ENCODE results near the gene SPPL3.
A peak's percentile ranks its signal among the peaks of the same experiment; 100 is the strongest.
"Not testable (repeated sequence)": the region's sequence is repeated elsewhere in the genome, so short reads cannot be mapped to it uniquely, and the experiment has no call there.

Gene SPPL3

DNA sequence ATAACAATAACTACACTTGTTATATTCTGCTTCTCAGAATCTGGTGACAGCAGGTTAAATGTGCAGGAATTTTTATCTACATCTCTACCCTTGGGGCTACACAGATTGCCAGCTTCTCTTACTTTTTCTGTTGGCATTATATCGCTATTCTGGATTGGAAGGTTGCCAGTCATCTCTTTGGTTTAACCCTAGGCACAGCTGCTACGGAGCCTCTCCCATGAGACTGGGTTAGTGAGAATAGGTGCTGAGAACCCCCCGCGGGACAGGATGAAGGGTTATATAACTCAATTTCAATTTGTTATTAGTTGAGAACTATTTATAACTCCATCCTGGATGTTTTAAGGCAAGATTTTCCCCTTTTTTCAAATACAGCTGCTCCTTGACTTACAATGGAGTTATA, 105.5 kb downstream of the SPPL3 start:
- Mint-ChIP-seq H3K4me1 (peaks cover 31% of the 10 kb centered on the region), H3K36me3 (peaks cover 30% of the 10 kb centered on the region), H3K27ac (no peak overlapping the region)

DNA sequence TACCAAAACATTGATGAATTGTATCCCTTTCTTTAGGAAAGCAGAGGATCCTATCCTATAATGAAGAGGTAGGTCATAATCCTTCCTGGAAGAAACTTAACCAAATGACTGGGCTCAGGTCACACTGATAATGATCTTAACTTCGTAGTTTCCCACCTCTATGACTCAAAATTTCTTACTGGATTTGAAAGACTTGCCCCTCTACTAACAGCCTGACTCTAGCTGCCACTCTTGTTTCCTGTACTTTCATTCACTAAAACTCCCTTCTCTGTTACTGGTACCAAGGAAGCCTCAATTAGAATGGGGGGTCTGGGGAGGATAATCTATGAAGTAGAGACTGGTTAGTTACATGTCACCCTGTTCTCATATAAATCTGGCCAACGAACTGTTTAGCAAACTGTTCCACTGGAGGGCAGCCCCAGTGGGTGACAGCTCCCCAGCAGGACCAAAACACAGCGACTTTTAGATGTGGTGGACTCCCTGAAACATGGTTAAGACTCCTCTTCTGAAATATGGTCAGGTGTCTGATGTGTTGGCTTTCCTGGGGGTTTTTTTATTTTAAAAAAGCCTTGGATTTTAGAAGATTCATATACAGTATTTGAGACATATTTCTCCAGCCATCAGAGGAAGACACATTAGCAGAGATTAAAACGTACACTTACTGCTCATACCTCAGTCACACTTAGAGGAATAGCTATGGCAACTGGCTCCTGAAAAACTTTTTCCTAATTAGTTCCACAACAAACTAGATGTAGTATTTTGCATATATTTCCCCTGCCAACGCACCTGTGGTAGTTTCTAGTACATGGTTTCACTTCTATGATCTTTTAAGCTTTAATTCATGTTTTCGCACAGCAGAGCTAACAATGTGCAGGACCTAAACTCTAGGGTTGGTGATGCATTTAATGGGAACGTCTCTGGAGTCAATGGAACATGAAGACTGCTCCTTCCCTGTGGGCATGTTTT, 106.2 kb downstream of the SPPL3 start:
- ATAC-seq (ENCODE audit: low read depth), result peak; percentile 59
- peaks cover 28% of the 10 kb centered on the region for H3K4me1 Mint-ChIP-seq

More for the DNA sequence above, 105.5 kb downstream of the SPPL3 start:
- ATAC-seq (ENCODE audit: low read depth) (peak; percentile 56), DNase-seq (ENCODE audit: low spot score in 2 of 2) (no peak)
- H3K27me3 Mint-ChIP-seq, result no peaks in the 10 kb centered on the region
- H3K9me3 Mint-ChIP-seq, result peaks cover 11% of the 10 kb centered on the region
- peak overlapping the region; percentile 34 for H3K4me3 Mint-ChIP-seq

DNA sequence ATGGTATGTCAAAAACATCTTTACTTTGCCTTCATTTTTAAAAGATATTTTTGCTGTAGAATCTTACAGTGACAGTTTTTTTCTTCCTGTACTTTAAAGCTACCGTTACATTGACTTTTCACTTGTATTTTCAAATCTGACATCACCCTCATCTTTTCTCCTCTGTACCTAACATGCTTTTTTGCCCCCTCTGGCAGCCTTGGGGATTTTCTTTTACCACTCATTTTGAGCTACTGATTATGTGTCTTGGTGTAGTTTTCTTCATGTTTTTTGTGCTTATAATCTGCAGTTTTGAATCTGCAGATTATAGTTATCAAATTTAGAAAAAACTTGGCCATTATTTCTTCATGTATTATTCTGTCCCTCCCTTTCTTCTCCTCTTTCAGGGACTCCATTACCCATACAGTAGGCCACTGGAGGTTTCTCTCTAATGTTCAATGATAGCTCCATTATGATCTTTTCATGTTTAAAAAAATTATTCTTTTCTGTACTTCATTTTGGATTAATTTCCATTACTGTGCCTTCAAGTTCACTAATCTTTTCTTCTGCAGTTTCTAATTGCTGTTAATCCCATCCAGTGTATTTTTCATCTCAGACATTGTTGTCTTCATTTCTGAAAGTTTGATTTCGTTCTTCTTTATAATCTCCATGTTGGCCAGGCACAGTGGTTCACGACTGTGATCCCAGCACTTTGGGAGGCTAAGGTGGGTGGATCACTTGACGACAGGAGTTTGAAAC, 108.5 kb downstream of the SPPL3 start:
- H3K4me1 Mint-ChIP-seq, result peaks cover 22% of the 10 kb centered on the region
- ATAC-seq (ENCODE audit: low read depth), result no peak
- H3K27ac Mint-ChIP-seq, result no peak overlapping the region
- DNase-seq (ENCODE audit: low spot score in 2 of 2), result no peak
- no peak overlapping the region for H3K4me3 Mint-ChIP-seq
- H3K36me3 Mint-ChIP-seq, result peaks cover 32% of the 10 kb centered on the region
- H3K9me3 Mint-ChIP-seq, result peaks cover 12% of the 10 kb centered on the region
- H3K27me3 Mint-ChIP-seq, result no peaks in the 10 kb centered on the region

More for the DNA sequence above, 106.2 kb downstream of the SPPL3 start:
- peaks cover 12% of the 10 kb centered on the region for H3K9me3 Mint-ChIP-seq
- H3K27me3 Mint-ChIP-seq, result no peaks in the 10 kb centered on the region
- H3K27ac Mint-ChIP-seq, result peak overlapping the region; percentile 61
- DNase-seq (ENCODE audit: low spot score in 2 of 2), result no peak
- no peak overlapping the region for H3K4me3 Mint-ChIP-seq
- peaks cover 28% of the 10 kb centered on the region for H3K36me3 Mint-ChIP-seq

DNA sequence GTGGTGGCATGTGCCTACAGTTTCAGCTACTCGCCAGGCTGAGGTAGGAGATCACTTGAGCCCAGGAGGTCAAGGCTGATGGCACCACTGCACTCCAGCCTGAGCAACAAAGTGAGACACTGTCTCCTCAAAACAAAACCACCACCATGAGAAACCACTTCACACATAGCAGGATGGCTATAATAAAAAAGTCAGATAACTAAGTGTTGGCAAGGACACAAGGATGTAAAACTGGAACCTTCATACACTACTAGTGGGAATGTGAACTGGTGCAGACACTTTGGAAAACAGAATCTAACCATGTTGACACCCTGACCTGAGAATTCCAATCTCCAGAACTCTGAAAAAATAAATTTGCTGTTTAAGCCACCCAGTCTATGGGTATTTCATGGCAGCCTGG, 110.8 kb downstream of the SPPL3 start:
- H3K9me3 Mint-ChIP-seq, result peaks cover 12% of the 10 kb centered on the region
- H3K36me3 Mint-ChIP-seq, result peaks cover 41% of the 10 kb centered on the region
- no peak overlapping the region for H3K27ac Mint-ChIP-seq
- DNase-seq (ENCODE audit: low spot score in 2 of 2) (no peak), ATAC-seq (ENCODE audit: low read depth) (no peak)
- H3K27me3 Mint-ChIP-seq, result no peaks in the 10 kb centered on the region
- peaks cover 9% of the 10 kb centered on the region for H3K4me1 Mint-ChIP-seq
- H3K4me3 Mint-ChIP-seq, result no peak overlapping the region

DNA sequence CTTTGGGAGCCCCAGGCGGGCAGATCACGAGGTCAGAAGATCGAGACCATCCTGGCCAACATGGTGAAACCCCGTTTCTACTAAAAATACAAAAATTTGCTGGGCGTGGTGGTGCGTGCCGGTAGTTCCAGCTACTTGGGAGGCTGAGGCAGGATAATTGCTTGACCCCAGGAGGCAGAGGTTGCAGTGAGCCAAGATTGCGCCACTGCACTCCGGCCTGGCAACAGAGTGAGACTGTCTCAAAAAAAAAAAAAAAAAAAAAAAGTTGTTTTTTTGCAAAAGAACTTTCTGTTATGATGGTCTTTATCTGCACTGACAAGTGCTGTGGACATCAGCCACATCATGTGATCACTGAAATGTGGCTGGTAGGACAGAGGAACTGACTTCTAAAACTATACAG, 111.7 kb downstream of the SPPL3 start:
- ATAC-seq (ENCODE audit: low read depth); H3K4me1 Mint-ChIP-seq; H3K27me3 Mint-ChIP-seq; H3K4me3 Mint-ChIP-seq; H3K27ac Mint-ChIP-seq; DNase-seq (ENCODE audit: low spot score in 2 of 2): not testable (repeated sequence)
- H3K36me3 Mint-ChIP-seq, result peaks cover 42% of the 10 kb centered on the region
- peaks cover 12% of the 10 kb centered on the region for H3K9me3 Mint-ChIP-seq

DNA sequence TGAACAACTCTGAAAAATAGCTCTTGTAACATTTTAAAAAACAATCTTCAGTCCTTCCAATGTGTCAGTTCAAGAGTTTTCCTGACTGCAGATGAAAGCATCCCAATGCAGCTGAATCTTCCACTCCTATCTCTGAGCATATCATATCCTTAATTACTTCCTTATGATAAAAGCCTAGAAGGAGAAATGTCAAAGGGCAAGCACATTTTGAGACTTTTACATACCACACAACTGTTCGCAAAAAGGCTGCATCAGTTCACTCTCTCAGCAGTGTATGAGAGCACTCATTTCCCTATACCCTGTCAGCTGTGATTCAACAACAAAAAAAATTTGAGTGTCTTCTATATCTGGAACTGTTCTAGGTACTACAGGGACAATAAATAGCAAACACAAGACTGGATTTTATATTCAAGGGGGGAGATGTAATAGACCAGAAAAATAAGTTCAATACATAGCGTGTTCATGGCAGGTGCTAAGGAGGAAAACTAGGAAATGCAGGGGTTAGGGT, 112.4 kb downstream of the SPPL3 start:
- Mint-ChIP-seq H3K9me3 (peaks cover 10% of the 10 kb centered on the region), H3K36me3 (peaks cover 38% of the 10 kb centered on the region), H3K4me1 (peaks cover 4% of the 10 kb centered on the region), H3K27me3 (no peaks in the 10 kb centered on the region), H3K4me3 (no peak overlapping the region), H3K27ac (peak overlapping the region; percentile 5)
- ATAC-seq (ENCODE audit: low read depth), result no peak
- no peak for DNase-seq (ENCODE audit: low spot score in 2 of 2)

DNA sequence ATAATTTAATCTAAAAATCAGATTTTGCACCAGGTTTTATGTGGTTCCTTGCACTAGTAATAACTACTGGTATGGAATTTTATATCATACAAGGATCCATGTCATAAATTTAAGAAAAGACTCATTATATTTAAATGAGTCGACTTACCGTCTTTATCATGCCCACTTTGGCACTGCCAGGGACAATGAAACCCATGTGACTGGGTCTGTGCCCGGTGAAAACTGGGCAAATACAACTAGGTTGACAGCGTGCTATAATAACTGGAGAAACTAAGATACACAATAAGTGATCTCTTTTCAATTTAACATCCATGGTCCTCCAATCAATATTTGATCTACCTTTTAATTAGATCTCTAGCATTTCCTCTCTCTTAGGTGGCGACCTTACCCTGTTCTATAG, 114.0 kb downstream of the SPPL3 start:
- Mint-ChIP-seq H3K4me3 (no peak overlapping the region), H3K27ac (no peak overlapping the region), H3K4me1 (peaks cover 4% of the 10 kb centered on the region), H3K27me3 (no peaks in the 10 kb centered on the region), H3K9me3 (peaks cover 6% of the 10 kb centered on the region), H3K36me3 (peaks cover 26% of the 10 kb centered on the region)
- DNase-seq (ENCODE audit: low spot score in 2 of 2) (no peak), ATAC-seq (ENCODE audit: low read depth) (no peak)

DNA sequence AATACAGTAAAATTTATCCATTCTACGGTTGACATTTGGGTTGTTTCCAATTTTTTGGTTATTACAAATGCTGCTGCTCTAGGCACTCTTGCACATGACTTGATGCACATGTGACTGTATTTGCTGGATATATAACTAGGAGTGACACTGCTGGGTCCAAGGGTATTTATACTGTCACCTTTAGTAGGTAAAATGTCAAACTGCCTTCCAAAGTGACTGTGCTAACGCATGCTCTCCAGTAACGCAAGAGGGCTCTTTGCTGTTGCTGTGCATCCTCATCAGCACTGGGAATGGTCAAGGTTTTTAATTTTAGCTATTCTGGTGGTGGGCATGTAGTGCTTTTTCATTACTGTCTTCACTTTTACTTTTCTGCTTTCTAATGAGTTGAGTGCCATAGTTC, 116.3 kb downstream of the SPPL3 start:
- Mint-ChIP-seq H3K4me3 (no peak overlapping the region), H3K27me3 (no peaks in the 10 kb centered on the region), H3K4me1 (peaks cover 9% of the 10 kb centered on the region), H3K36me3 (peaks cover 26% of the 10 kb centered on the region), H3K9me3 (no peaks in the 10 kb centered on the region), H3K27ac (peak overlapping the region; percentile 14)
- DNase-seq (ENCODE audit: low spot score in 2 of 2) (no peak), ATAC-seq (ENCODE audit: low read depth) (no peak)

DNA sequence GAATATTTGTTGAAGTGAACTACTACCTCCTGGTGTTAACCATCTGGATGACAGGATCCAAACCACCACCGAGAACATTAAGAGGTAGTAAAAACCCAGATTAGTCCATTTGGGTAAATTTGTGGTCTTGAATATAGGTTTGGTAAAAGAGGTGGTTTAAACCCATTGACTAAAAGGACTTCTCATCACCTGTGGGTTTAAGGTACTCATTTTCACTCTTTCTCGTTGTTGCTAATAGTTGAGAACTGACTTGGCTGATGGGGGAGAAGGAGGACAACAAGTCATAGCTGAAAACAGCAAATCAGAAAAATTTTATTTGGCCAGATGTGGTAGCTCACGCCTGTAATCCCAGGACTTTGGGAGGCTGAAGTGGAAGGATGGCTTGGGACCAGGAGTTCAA, 119.4 kb downstream of the SPPL3 start:
- DNase-seq (ENCODE audit: low spot score in 2 of 2) (no peak), ATAC-seq (ENCODE audit: low read depth) (no peak)
- H3K36me3 Mint-ChIP-seq, result peaks cover 27% of the 10 kb centered on the region
- peak overlapping the region; percentile 16 for H3K27ac Mint-ChIP-seq
- H3K4me3 Mint-ChIP-seq, result no peak overlapping the region
- H3K9me3 Mint-ChIP-seq, result no peaks in the 10 kb centered on the region
- no peaks in the 10 kb centered on the region for H3K27me3 Mint-ChIP-seq
- peaks cover 5% of the 10 kb centered on the region for H3K4me1 Mint-ChIP-seq

DNA sequence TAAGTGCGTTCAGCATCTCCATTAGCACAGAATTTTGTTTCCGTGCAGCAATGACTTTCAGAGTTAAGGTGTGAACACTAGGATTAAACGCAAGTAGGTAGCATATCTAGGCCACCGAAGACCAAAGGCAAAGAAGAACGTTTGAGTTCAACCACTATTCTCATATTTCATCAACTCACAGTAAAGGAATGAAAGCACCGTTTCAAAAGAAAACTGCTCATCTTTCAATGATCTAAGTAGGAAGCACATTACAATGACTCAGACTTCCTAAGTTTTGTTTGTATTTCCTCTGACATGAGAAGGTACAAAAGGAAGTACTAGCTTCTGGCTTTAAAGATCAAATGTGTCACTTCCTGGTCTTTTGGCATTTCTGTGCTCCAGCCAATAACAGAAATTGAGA, 121.0 kb downstream of the SPPL3 start:
- Mint-ChIP-seq H3K27ac (peak overlapping the region; percentile 31), H3K9me3 (no peaks in the 10 kb centered on the region), H3K4me3 (no peak overlapping the region), H3K27me3 (no peaks in the 10 kb centered on the region), H3K4me1 (peaks cover 5% of the 10 kb centered on the region), H3K36me3 (peaks cover 21% of the 10 kb centered on the region)
- ATAC-seq (ENCODE audit: low read depth) (no peak), DNase-seq (ENCODE audit: low spot score in 2 of 2) (no peak)

DNA sequence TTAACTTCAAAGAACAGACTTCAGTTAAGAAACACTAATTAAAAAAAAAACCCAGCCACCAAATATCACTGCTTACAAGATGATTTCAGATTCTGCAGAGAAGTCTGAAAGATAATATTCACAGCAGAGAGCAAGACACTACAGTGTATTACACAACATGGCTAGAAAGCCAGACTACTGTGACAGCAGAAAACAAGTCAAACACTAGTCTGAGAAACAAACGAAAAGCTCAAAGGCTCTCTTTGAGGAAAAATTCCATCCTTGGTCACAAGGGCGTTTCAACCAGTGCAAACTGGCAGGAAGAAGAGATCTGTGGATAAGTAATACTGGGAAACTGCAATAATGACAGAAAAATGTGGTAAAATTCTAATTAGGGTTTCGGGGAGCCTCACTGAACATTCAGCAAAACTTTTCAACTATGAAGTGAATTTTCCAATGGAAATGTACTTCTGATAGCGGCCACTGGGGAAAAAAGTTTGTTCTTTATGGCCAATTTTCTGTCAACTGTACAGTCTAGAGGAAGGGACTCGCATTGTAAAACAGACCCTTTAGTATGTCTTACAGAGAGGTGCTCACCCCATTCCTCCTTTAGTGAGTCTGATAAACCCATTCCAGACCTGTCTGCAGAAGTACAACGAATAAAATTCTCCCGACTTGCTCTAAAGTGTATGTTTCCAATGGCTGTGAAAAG, 128.2 kb downstream of the SPPL3 start:
- Mint-ChIP-seq H3K27ac (no peak overlapping the region), H3K4me3 (no peak overlapping the region)

DNA sequence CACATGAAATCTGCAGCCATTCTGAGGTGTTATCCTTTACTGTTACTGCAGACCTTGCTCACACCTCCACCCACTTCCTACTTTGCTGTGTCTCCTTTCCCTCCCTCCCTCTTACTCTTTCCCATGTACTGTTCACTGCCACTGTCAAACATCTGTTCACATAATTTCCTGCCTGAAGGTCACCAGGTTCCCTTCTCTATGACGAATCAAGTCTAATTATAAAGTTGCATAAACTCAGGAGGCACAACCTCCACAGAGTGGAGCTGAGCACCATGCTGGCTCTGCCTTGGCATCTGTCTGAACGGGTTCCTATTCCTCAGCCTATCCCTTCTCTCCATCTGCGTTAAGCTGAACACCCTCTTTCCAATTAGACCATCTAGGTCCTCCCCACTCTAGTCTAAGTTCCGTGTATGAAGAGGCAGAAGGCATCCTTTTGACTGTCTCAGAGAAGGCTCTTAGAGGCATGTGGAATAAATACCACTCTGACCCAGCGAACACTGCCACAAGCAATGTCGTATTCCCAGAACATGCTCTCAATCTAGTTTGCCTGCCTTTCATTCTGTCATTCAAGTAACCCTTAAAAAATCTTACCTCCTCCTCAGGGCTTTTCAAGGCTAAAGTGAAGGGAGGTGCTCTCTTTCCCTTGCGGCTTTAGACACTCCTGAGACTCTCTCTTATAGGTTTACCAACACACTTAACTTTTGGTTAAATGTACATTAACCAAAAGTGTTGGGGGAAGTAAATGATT, 129.8 kb downstream of the SPPL3 start:
- Mint-ChIP-seq H3K4me3 (no peak overlapping the region), H3K36me3 (peaks cover 24% of the 10 kb centered on the region), H3K27ac (peak overlapping the region; percentile 21), H3K9me3 (no peaks in the 10 kb centered on the region), H3K27me3 (no peaks in the 10 kb centered on the region), H3K4me1 (peaks cover 12% of the 10 kb centered on the region)
- DNase-seq (ENCODE audit: low spot score in 2 of 2) (no peak), ATAC-seq (ENCODE audit: low read depth) (no peak)

More for the DNA sequence above, 128.2 kb downstream of the SPPL3 start:
- ATAC-seq (ENCODE audit: low read depth), result no peak
- Mint-ChIP-seq H3K36me3 (peaks cover 21% of the 10 kb centered on the region), H3K27me3 (no peaks in the 10 kb centered on the region), H3K4me1 (peaks cover 9% of the 10 kb centered on the region), H3K9me3 (no peaks in the 10 kb centered on the region)
- no peak for DNase-seq (ENCODE audit: low spot score in 2 of 2)

DNA sequence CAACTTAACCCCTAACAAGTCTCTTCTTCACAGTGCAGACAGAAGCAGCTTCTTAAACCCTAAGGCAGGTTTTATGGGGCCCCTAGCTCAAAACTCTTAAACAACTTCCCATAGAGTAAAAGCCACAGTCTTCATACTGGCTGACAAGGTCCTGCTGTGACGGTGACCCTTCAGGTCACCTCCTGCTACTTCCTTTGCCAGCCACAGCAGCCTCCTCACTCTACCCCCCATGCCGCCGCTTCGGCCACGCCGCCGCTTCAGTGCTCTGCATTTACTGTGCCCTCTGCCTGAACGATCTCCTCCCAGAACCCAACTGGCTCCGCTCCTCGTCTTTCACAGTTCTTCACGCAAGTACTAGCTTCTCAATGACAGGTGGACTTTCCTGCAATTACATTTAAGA, 133.1 kb downstream of the SPPL3 start:
- peaks cover 35% of the 10 kb centered on the region for H3K36me3 Mint-ChIP-seq
- peaks cover 22% of the 10 kb centered on the region for H3K4me1 Mint-ChIP-seq
- H3K4me3 Mint-ChIP-seq, result no peak overlapping the region
- H3K9me3 Mint-ChIP-seq, result no peaks in the 10 kb centered on the region
- no peaks in the 10 kb centered on the region for H3K27me3 Mint-ChIP-seq
- ATAC-seq (ENCODE audit: low read depth) (no peak), DNase-seq (ENCODE audit: low spot score in 2 of 2) (no peak)
- peak overlapping the region; percentile 61 for H3K27ac Mint-ChIP-seq

All from memory B cell (primary cell).